NCI-H748 (cell line): Measurements from ENCODE around the gene SDHD.
"Not testable (repeated sequence)": the region's sequence is repeated elsewhere in the genome, so short reads cannot be mapped to it uniquely, and the experiment has no call there.

Experiments used
- DNase-seq: peaks from one replicate; lab custom pipeline; 2025; ENCODE audit not compliant: unreplicated experiment; lab: John Stamatoyannopoulos, UW

SDHD gene

GRCh38 chr11:112086422-112087191 lies at the start of gene SDHD, which contains the start of gene TIMM8B:
SDHD (plus strand) TSS chr11:112086873; CDS start chr11:112086908, 35 bp downstream.
TIMM8B (minus strand) TSS chr11:112086756; CDS start chr11:112086723, 33 bp downstream.
- peak; percentile 94 for DNase-seq

- DNase-seq: no peak
Observed at GRCh38 chr11:112037527-112037926, 49.1 kb upstream of the SDHD start.

DNA sequence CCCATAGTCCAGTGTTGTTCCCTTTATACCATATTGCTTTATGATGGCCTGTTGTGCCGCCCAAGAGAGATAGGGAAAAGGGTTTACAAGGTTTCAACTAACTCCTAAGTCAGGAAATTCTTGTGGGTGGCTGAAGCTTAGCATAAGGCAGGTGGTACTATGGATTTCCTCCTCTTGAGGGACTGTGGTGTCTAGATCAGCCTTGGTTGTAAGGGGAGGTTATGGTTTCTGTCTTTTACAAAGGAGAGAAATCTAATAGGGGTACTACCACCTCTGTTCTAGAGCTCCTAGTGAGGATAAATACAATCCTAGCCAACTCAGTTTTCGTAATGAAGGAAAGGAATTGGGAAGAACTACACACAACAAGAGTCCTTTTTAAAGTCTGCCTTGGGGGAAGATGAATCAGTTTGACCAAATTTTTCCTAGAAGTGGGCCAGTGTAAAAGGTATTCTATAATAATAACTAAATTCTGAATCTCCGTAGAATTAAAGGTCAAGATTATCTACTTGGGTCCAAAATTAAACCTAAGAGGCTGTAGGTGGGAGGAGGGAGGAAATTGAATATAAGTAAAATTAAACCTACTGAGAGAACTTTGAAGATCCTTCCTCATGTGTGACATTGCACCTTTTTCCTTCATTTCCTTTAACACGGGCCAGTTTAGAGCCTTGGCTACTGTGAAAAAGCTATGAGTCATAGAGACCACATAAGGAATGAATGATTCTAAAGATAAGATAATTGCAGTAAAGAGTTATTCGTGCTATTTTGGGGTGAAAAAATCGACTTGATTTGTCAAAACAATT lies 44.3 kb upstream of the SDHD start:
- DNase-seq: no peak

GRCh38 chr11:112042961-112043304 lies 43.7 kb upstream of the SDHD start:
- no peak for DNase-seq

DNA sequence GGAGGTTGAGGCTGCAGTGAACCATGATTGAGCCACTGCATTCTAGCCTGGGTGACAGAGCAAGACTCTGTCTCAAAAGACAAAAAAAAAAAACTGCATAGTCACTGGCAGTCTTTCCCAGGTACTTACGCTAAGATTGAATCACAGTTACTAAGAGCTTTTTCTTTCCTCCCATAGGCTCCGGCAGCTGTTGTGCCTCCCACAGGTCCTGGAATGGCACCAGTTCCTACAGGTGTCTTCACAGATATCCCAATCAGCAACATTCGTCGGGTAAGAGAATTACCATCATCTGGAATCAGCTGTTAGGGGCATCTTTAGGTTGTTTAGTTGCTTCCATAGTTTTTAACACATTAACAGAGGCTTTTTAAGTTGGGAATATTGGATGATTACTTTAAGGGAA lies 41.7 kb upstream of the SDHD start:
- no peak for DNase-seq

GRCh38 chr11:112046647-112047046 lies 40.0 kb upstream of the SDHD start:
- DNase-seq: not testable (repeated sequence)

DNA sequence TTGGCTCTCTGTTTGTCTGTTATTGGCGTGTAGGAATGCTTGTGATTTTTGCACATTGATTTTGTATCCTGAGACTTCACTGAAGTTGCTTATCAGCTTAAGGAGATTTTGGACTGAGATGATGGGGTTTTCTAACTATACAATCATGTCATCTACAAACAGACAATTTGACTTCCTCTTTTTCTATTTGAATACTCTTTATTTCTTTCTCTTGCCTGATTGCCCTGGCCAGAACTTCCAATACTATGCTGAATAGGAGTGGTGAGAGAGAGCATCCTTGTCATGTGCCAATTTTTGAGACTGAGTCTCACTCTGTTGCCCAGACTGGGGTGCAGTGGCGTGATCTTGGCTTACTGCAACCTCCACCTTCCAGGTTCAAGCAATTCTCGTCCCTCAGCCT lies 38.4 kb upstream of the SDHD start:
- DNase-seq: not testable (repeated sequence)

GRCh38 chr11:112049777-112050176 lies 36.9 kb upstream of the SDHD start:
- DNase-seq: no peak

DNA sequence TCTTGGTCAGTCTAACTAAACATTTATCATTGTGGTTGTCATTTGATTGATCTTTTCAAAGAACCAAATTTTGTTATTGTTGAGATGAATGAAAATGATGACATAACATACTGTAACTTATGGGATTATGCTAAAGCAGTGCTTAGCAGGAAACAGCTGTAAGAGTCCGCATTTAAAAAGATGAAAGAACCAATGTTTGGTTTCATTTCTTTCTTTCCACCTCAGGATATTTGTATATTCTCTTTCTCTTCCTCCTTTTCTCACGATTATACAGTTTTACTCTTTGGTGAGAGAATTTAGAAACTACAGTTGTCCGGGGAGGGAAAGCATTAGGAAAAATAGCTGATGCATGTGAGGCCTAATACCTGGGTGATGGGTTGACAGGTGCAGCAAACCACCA lies 36.0 kb upstream of the SDHD start:
- no peak for DNase-seq

DNA sequence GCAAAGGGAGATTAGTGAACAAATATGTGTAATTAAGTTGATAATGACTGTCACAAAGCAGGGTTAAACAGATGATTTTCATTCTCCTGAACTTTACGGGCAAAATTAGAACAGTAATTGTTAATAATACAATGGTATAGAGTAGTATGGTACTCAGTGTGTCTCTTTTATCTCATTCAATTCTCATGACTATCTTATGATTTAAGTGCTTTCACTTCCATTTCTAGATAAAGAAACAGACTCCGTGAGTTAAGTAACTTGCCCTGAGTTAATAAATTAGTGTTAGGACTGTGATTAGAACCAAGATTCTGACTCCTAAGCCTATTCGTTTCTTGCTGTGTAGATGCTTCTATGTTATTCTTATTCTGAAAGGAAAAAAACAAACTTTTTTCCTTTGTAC lies 34.9 kb upstream of the SDHD start:
- DNase-seq: no peak

- DNase-seq: no peak
Observed at GRCh38 chr11:112057170-112057569, 29.5 kb upstream of the SDHD start.

DNA sequence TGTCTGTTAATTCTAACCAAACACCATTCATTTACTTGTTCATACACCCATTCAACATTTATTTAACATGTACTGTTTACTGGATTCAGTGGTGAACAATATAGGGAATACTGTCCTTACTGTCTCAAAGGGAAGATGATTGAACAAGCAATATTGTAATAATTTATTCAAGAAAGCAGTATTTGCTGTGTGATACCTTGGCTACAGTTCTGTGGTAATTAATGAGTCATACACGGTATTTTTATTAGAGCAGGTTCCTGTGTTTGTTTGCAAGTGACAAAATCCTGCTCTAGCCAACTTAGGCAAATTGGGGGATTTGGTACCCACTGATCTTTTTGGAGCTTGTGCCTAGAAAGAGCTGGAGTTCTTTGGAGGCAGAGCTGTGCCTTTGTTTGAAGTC lies 28.6 kb upstream of the SDHD start:
- no peak for DNase-seq

DNA sequence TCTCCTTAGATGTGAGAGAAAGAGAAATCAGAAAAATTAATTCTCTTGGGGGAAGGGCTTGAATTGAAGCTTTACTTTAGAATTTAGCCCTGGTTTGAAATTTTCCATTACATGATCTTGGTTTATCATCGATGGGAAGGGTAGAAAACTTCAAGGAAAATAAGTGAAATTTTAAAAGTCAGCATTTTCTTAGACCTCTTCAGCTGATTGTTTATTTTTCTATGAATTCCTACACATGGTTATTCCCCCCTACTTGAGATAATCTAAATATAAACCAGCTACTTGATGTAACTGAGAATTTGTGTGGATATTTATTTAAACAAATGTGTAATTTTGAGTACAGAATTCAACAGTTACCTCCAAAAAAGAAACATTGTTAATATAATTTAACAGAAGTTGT lies 23.8 kb upstream of the SDHD start:
- no peak for DNase-seq

DNA sequence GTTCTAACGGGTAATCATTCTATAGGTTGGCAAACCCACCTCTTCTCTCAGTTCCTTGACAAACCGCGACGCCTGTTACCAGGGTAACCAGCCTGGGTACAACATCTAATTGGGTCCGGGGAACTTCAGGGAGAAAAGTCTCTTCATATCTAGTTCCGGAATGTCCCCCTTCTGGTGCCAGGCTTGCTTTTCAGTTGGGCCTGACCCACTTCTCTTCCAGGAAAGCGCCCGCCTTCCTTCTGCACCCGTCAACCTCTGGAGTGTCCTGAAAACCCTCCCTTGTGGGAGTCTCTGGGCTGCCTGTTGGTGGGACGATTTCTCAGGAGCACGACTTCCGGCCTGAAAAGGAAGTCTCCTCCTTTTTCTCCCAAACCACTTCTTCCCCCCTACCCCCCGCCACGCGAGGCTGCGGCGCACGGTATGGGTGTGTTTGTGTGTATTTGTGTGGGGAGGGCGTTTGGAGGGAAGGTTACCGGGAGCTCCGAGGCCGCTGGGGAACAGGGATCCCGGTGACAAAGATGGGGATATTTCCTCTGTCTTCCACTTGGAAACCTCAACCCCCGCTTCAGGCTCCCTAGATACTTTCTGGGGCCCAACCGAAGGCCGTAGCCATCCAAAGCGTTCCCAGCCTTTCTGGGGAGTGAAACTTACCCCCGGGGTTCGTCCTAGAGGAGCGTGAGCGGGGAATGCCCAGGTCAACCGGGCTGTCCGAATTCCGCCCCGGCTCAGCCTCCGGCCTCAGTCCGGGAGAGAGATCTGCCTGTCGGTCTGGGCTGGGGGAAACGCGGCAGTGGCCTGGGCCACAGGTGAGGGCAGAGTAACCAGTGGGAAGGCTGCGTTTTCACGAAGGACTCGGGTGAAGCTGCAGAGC lies 12.5 kb upstream of the SDHD start, which contains the start of the genes NKAPD1 and PIH1D2:
NKAPD1 (plus strand) TSS at position 359 of the 871 bp plus-strand sequence. CDS start 1,276 bp downstream, outside the sequence.
PIH1D2 (minus strand) TSS at position 77 of the 871 bp plus-strand sequence. CDS start 843 bp downstream, outside the sequence.
- DNase-seq: peak; percentile 87

DNA sequence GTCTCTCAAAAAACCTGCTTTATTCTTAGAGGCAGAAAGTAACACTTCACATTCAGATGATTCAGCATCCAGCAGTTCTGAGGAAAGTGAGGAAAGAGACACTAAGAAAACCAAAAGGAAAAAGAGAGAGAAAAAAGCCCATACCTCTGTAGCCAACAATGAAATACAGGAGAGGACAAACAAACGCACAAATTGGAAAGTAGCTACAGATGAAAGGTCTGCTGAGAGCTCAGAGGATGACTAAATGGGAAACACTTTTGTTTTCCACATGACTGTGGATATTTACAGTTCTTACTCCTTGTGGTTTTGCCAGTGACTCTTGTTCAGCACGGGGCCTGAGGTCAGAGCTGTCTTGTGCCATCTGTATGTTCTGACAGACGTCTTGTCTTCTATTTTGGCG lies 3.9 kb upstream of the SDHD start:
- no peak for DNase-seq

GRCh38 chr11:112085822-112086421 lies 751 bp upstream of the SDHD start:
- no peak for DNase-seq

- no peak for DNase-seq
Observed at GRCh38 chr11:112087212-112087611, 539 bp downstream of the SDHD start.

- not testable (repeated sequence) for DNase-seq
Observed at GRCh38 chr11:112095302-112095701, 8.6 kb downstream of the SDHD start.

DNA sequence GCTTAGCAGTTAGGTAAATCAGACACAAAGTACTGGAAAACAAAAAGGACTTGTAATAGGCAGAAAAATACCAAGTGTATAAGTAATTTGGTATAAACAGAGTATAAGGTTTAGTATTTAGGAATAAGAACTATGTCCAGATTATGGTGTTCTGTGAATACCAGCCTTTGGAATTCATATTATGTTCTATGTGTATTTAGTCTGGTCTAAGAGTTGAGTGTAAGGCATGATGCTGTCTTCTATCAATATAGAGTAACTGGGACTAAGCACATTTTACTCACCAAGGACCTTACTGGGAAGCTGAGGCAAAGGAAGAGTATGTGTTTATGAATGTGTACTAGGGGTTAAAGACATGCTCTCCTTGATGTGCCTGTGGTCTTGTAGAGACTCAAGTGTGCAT lies 9.5 kb downstream of the SDHD start:
- no peak for DNase-seq

DNA sequence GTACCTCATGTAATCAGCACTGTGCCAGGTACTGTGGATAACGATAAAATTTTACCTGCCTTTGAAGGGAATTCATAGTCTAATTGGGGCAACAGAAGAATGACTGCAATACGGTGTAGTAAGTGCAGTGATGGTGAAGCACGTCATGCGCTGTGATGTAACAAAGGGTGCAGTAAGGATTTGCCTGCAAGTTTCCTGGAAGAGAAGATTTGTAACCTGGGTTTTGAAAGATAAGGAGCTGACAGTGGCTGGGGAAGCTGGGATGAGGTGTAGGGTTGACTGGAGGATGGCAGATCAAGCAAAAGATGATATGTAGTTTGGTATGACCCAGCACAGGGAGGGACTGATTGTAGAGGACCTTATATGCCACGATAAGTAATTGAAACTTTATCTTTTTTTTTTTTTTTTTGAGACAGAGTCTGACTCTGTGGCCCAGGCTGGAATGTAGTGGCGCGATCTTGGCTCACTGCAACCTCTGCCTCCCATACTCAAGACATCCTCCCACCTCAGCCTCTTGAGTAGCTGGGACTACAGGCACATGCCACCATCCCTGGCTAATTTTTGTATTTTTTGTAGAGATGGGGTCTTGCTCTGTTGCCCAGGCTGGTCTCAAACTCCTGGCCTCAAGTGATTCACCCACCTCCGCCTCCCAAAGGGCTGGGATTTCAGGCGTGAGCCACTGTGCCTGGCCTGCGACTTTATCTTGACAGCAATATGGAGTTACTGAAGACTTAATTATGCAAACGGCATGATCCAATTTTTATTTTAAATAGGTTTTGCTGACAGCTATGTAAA lies 11.3 kb downstream of the SDHD start:
- no peak for DNase-seq
